NCI-H2171 (cell line): Measurements from ENCODE around the gene MRRF.
"Not testable (repeated sequence)": the region's sequence is repeated elsewhere in the genome, so short reads cannot be mapped to it uniquely, and the experiment has no call there.

Experiments used
- DNase-seq: peaks from one replicate; lab custom pipeline; 2025; lab: John Stamatoyannopoulos, UW

Gene MRRF

GRCh38 chr9:122277285-122277897 is 12.7 kb downstream of the MRRF start:
- no peak for DNase-seq

DNA sequence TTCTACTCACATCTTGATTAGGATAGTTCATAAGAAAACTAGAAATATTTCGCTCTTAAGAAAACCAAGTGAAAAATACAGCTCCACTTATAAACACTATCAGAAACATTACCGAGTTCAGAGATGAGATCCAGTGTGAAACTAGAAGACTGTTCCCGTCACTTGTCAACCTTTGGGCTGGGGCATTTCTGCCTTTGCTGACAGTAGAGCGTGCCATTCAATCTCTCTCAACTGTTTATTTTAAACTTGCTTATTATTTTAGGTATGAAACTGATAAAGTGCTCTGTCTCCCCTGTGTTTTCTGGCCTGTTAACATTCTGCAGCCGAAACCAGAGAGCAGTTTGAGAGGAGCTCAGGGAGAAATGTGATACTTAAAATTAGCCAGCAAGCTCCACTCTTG is 16.7 kb downstream of the MRRF start:
- DNase-seq: no peak

GRCh38 chr9:122286764-122287163 is 22.1 kb downstream of the MRRF start:
- no peak for DNase-seq

DNA sequence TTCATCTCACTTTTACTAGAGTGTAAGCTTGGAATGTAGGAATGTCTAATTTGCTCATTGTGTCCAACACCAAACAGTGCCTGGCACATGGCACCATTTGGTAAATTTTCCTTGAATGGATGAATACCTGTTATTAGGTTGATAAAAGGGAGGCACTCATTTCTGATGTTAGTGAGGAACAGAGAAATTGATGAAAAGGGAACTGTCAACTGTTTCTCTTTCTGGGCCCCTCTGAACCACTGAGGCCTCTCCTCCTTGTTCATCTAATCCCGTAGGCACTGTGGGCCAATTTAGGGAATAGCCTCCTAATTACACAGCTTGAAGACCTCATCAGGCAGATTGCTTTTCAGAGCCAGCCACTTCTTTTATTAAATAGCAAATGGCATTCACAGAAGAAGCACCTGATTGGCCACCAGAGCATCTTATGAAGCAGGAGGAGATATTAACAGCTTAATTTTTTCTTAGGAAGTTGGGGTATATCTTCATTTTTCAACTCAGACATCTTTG is 22.6 kb downstream of the MRRF start:
- DNase-seq: no peak

- no peak for DNase-seq
Observed at GRCh38 chr9:122291458-122291857, 26.8 kb downstream of the MRRF start.

- DNase-seq: no peak
Observed at GRCh38 chr9:122294531-122294930, 29.8 kb downstream of the MRRF start.

- no peak for DNase-seq
Observed at GRCh38 chr9:122297512-122297911, 32.8 kb downstream of the MRRF start.

GRCh38 chr9:122302237-122303093 is 37.8 kb downstream of the MRRF start:
- DNase-seq: no peak

- DNase-seq: no peak
Observed at GRCh38 chr9:122307061-122307460, 42.4 kb downstream of the MRRF start.

GRCh38 chr9:122307925-122308324 is 43.2 kb downstream of the MRRF start:
- no peak for DNase-seq

- no peak for DNase-seq
Observed at GRCh38 chr9:122309861-122310260, 45.2 kb downstream of the MRRF start.

DNA sequence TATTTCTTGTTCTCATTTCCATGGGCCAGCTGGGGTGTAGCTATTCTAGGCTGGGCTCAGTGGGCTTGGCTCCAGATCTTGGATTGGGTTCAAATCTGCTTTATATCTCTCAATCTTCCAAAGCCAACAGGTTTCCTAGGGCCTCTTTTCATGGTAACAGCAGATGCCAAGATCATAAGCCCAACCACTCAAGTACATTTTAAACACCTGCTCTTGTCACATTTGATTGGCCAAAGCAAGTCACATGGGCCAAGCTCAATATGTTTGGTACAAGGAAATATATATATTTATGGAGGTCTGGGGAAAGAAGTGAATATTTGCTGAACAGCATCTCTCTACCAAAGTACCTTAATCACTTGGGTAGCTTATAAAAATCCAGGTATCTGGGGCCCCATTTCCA is 49.5 kb downstream of the MRRF start:
- DNase-seq: peak; percentile 76

GRCh38 chr9:122315534-122315933 is 50.9 kb downstream of the MRRF start:
- DNase-seq: no peak

GRCh38 chr9:122318284-122318683 is 53.6 kb downstream of the MRRF start:
- peak; percentile 6 for DNase-seq

- DNase-seq: peak; percentile 20
Observed at GRCh38 chr9:122320413-122320881, 55.8 kb downstream of the MRRF start.

- no peak for DNase-seq
Observed at GRCh38 chr9:122322553-122322952, 57.9 kb downstream of the MRRF start.

DNA sequence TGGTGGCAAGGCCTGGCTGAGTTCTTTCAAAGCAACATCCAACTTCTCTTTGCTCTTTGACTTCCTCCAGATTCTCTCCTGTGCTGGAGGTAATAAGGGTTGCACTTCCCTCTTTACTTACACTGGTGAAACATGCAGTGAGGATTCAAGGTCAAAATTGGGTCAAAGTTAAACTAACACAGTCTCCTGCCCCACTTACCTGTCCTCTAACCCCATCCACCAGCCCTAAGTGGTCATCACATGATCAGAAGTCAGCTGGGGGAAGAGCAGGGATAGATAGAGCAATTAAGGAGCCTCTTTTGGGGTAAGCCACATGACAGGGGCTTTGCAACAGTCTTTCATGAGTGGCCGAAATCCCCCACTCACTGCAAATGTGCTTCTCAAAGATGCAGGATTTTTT is 60.0 kb downstream of the MRRF start:
- DNase-seq: not testable (repeated sequence)

DNA sequence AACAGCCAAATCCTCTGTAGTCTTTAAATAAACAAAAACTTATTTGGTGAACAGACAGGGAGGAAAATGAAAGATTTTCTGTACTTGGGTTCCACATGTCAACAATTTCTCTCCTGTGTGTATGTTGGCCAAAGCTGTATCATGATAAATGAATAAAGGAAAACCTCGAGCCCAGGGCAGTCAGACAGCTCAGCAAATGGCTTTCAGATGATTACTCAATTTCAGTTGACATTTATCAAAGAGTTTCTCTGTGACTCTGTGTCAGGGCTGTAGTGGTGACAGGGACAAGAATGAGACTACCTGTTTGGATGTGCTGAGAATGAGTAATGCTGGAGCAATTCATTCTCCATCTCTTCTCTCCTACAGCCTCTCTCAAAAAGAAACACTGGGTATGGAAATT is 60.4 kb downstream of the MRRF start:
- no peak for DNase-seq

- DNase-seq: no peak
Observed at GRCh38 chr9:122327175-122327574, 62.5 kb downstream of the MRRF start.

DNA sequence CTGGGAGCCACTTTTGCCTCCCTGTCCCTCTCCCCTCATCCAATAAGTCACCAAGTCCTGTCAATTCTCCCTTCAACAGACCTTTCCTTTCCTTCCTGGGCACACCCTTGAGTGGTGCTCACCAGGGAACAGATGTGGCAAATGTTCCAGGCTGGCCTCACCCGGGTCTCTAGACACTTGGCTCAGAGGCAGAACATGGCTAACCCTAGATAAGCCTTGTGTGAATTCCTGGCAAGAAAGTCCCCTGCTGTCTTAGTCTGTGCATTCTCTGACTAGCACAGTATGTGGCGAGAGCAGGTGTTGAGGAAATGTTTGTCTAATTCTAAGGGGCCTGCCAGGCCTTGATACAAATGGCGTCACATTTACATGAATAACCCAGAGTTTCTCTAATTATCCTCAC is 64.9 kb downstream of the MRRF start:
- DNase-seq: no peak

GRCh38 chr9:122330466-122330865 is 65.8 kb downstream of the MRRF start:
- DNase-seq: not testable (repeated sequence)

DNA sequence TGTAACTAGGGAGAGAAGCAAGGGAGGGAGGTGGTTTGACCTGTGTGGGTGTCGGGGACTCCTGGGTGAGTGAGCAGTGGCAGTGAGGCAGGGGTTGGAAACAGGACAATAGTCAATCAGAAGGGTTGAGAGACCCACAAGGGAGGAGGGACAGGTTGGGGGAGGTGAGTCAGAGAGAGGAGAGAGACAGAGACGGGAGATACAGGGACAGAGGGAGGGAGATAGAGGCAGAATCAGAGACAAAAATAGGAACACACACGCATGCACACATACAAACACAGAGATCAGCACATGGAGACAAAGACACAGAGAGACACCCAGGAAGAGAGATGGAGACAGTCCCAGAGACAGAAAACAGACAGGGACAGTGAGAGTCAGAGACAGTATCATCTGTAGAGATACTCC is 66.8 kb downstream of the MRRF start:
- no peak for DNase-seq

DNA sequence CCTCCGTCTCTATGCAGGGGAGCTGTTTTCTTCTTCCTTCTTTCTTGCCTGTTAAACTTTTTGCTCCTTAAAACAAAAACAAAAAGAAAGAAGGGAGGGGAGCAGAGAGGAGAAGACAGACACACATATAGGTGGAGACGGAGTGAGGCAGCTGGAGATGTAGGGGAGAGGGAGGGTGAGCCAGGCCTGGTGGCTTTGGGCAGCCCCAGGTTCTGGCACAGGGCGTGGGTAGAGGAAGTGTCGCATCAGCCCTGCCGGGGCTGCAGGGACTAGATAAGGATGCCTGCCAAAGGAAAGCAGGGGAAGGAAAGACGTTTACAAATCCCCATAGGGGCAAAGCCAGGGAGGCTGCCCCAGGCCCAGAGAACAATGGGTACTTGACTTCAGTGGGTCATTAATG is 67.4 kb downstream of the MRRF start:
- DNase-seq: no peak
